OCI-LY3 (cell line): ENCODE data around the gene PCDH15.

ENCODE experiments used
- H2AFZ ChIP-seq: fragments of 200-600, 300-600 bp; shearing (Covaris generic); 2 replicates; pipeline ENCODE4 v1.6.0; 2014; ENCODE audit warnings: antibody characterized with exemption, low read depth, low read length
- H3K27ac ChIP-seq: fragments of 200-600, 300-600 bp; sonication (generic); 2 replicates; pipeline ENCODE4 v1.5.1; 2014; ENCODE audit warnings: mild to moderate bottlenecking, low read length, moderate library complexity, mixed read lengths
- H3K27me3 ChIP-seq: fragments of 200-600, 300-600 bp; sonication (generic); 2 replicates; pipeline ENCODE4 v1.6.1; 2014; ENCODE audit warnings: low read depth, low read length, mixed read lengths
- H3K36me3 ChIP-seq: fragments of 200-600, 300-600 bp; sonication (generic); replicated peaks from 2 replicates; pipeline ENCODE3; 2014; ENCODE audit warnings: low read depth, low read length, mixed read lengths
- H3K4me1 ChIP-seq: fragments of 300-600, 200-600 bp; sonication (generic); 2 replicates; pipeline ENCODE4 v1.6.1; 2014; ENCODE audit warnings: low read length, mixed read lengths
- H3K4me2 ChIP-seq: fragments of 200-600, 300-600 bp; sonication (generic); 2 replicates; pipeline ENCODE4 v1.6.1; 2014; ENCODE audit warnings: low read length, mixed read lengths
- H3K4me3 ChIP-seq: fragments of 300-600, 200-600 bp; sonication (generic); 2 replicates; pipeline ENCODE4 v1.5.1; 2014; ENCODE audit warnings: antibody characterized with exemption, mild to moderate bottlenecking, low read length, moderate library complexity
- H3K79me2 ChIP-seq: fragments of 300-600, 200-600 bp; shearing (Covaris generic); 2 replicates; pipeline ENCODE4 v1.6.1; 2014; ENCODE audit warnings: mild to moderate bottlenecking, low read length, mixed read lengths
- H3K9ac ChIP-seq: fragments of 300-600, 200-600 bp; shearing (Covaris generic); 2 replicates; pipeline ENCODE4 v1.6.0; 2014; ENCODE audit warnings: mild to moderate bottlenecking, low read length, moderate library complexity
- H3K9me3 ChIP-seq: fragments of 200-600, 300-600 bp; shearing (Covaris generic); 2 replicates; pipeline ENCODE4 v1.6.1; 2014; ENCODE audit warnings: low read length, mixed read lengths; ENCODE audit not compliant: insufficient read depth
- H4K20me1 ChIP-seq: fragments of 200-600, 300-600 bp; sonication (generic); 2 replicates; pipeline ENCODE4 v1.6.1; 2016; ENCODE audit warnings: low read length, mixed read lengths; ENCODE audit not compliant: insufficient read depth
- CTCF ChIP-seq: fragments of 200-600, 300-600 bp; sonication (generic); IDR thresholded peaks from 2 replicates; pipeline ENCODE4 v1.5.1; 2014; ENCODE audit warnings: antibody characterized with exemption, low read length, low read depth
- EZH2phosphoT487 ChIP-seq: fragments of 200-600 bp; shearing (Covaris generic); IDR thresholded peaks from 2 replicates; pipeline ENCODE4 v1.6.1; 2018; ENCODE audit warnings: antibody characterized with exemption, mixed run types, low read depth

PCDH15 gene

GRCh38 chr10:54368984-54369383 lies 432.0 kb downstream of the PCDH15 start:
- Histone ChIP-seq H3K4me1 (no peaks in the 10 kb centered on the region), H4K20me1 (no peaks in the 10 kb centered on the region), H3K9me3 (no peaks in the 10 kb centered on the region), H2AFZ (no peak overlapping the region), H3K79me2 (no peaks in the 10 kb centered on the region), H3K36me3 (no peaks in the 10 kb centered on the region), H3K4me3 (no peak overlapping the region), H3K27ac (no peak overlapping the region), H3K9ac (no peak overlapping the region), H3K27me3 (no peaks in the 10 kb centered on the region), H3K4me2 (no peak overlapping the region)
- TF ChIP-seq CTCF (no peak), EZH2phosphoT487 (no peak)

- H3K9ac ChIP-seq: no peak overlapping the region
Measured at GRCh38 chr10:54363390-54363789, 437.6 kb downstream of the PCDH15 start.

GRCh38 chr10:54342058-54342457 lies 459.0 kb downstream of the PCDH15 start:
- no peaks in the 10 kb centered on the region for H3K9me3 ChIP-seq
- no peak for TF ChIP-seq EZH2phosphoT487
- TF ChIP-seq CTCF: no peak
- no peaks in the 10 kb centered on the region for H4K20me1 ChIP-seq
- H3K4me3 ChIP-seq: no peak overlapping the region
- H3K9ac ChIP-seq: no peak overlapping the region
- H3K27me3 ChIP-seq: no peaks in the 10 kb centered on the region
- no peak overlapping the region for H2AFZ ChIP-seq
- H3K4me1 ChIP-seq: no peaks in the 10 kb centered on the region
- H3K27ac ChIP-seq: no peak overlapping the region
- no peak overlapping the region for H3K4me2 ChIP-seq
- no peaks in the 10 kb centered on the region for H3K79me2 ChIP-seq
- no peaks in the 10 kb centered on the region for H3K36me3 ChIP-seq

More at GRCh38 chr10:54363390-54363789, 437.6 kb downstream of the PCDH15 start:
- TF ChIP-seq EZH2phosphoT487: no peak
- TF ChIP-seq CTCF: no peak
- H3K36me3 ChIP-seq: no peaks in the 10 kb centered on the region
- H3K4me2 ChIP-seq: no peak overlapping the region
- no peak overlapping the region for H2AFZ ChIP-seq
- no peak overlapping the region for H3K27ac ChIP-seq
- H4K20me1 ChIP-seq: no peaks in the 10 kb centered on the region
- H3K79me2 ChIP-seq: no peaks in the 10 kb centered on the region
- H3K9me3 ChIP-seq: no peaks in the 10 kb centered on the region
- H3K4me3 ChIP-seq: no peak overlapping the region
- no peaks in the 10 kb centered on the region for H3K4me1 ChIP-seq
- no peaks in the 10 kb centered on the region for H3K27me3 ChIP-seq

GRCh38 chr10:54335296-54335695 lies 465.7 kb downstream of the PCDH15 start:
- H3K4me2 ChIP-seq: no peak overlapping the region
- no peaks in the 10 kb centered on the region for H3K79me2 ChIP-seq
- no peak overlapping the region for H3K27ac ChIP-seq
- H3K4me1 ChIP-seq: no peaks in the 10 kb centered on the region
- no peaks in the 10 kb centered on the region for H4K20me1 ChIP-seq
- TF ChIP-seq EZH2phosphoT487: no peak
- no peak for TF ChIP-seq CTCF
- no peaks in the 10 kb centered on the region for H3K27me3 ChIP-seq
- H3K9me3 ChIP-seq: no peaks in the 10 kb centered on the region
- H3K36me3 ChIP-seq: no peaks in the 10 kb centered on the region
- H3K4me3 ChIP-seq: no peak overlapping the region
- no peak overlapping the region for H2AFZ ChIP-seq
- no peak overlapping the region for H3K9ac ChIP-seq
